ENCODE measurements around the gene DUS3L. TPM values are rescaled to one million over a fixed set of nuclear protein-coding genes. Genes with fewer than 3 reads are reported as not detected.

Gene DUS3L
- total and polyA plus RNA-seq, 10 donors: 22.7 to 63.9 (median 38.8) TPM

DNA sequence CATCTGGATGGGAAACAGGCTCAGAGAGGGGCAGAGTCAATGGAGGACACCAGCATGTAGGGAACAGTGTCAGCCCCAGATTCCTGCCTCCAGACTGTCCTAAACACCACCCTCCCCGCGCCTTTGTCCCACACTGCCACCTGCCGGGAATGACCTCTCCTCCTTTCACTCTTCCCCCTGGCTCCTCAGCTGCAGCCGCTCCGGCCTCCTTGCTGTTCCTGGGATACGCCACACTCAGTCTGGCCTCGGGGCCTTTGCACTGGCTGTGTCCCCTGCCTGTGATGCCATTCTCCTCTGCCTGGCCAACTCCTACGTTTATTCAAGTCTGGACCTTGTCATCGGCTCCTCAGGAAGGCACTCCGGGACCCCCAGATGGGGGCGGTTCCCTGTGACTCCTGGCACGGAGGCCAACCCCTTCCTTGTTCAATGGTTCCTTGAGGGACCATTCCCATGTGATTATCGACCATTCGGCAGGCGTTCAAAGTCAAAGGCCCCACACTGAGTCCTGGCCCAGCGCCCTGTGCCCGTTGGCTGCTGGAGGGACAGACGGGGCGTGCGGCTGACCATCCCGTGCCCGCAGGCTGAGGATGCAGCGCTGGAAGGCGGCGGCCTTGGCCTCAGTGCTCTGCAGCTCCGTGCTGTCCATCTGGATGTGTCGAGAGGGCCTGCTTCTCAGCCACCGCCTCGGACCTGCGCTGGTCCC lies 32.8 kb upstream of the DUS3L start:
- H3K4me1 ChIP-seq: peaks cover 4 to 22% (median 19%) of the 10 kb centered on the region in 6 donors
- H3K36me3 ChIP-seq: no peaks in the 10 kb centered on the region
- H3K27ac ChIP-seq: no peak overlapping the region
- DNase-seq: no peak
- no peak for TF ChIP-seq POLR2AphosphoS5 (IDR thresholded peaks at IDR 0.05)
- TF ChIP-seq, protein P1, sequence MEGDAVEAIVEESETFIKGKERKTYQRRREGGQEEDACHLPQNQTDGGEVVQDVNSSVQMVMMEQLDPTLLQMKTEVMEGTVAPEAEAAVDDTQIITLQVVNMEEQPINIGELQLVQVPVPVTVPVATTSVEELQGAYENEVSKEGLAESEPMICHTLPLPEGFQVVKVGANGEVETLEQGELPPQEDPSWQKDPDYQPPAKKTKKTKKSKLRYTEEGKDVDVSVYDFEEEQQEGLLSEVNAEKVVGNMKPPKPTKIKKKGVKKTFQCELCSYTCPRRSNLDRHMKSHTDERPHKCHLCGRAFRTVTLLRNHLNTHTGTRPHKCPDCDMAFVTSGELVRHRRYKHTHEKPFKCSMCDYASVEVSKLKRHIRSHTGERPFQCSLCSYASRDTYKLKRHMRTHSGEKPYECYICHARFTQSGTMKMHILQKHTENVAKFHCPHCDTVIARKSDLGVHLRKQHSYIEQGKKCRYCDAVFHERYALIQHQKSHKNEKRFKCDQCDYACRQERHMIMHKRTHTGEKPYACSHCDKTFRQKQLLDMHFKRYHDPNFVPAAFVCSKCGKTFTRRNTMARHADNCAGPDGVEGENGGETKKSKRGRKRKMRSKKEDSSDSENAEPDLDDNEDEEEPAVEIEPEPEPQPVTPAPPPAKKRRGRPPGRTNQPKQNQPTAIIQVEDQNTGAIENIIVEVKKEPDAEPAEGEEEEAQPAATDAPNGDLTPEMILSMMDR (IDR thresholded peaks at IDR 0.05 in 8 of 11, conservative IDR thresholded peaks at IDR 0.05 in 3 of 11): no peak
- TF ChIP-seq POLR2A (IDR thresholded peaks at IDR 0.05): no peak
- H3K4me3 ChIP-seq: no peak overlapping the region
- intact Hi-C loops (cut with DNase I; ENCODE audit: low total_unique reads): no loop called here
- peaks cover 0 to 30% (median 9%) of the 10 kb centered on the region in 7 donors for H3K27me3 ChIP-seq (replicated peaks in 1 of 7)
- H3K9me3 ChIP-seq: peaks cover 0 to 4% (median 0%) of the 10 kb centered on the region in 8 donors
- WGBS, 5 donors: 87 to 90% (median 89%) methylated on average over 22 to 30 of the region's 30 CpGs

DNA sequence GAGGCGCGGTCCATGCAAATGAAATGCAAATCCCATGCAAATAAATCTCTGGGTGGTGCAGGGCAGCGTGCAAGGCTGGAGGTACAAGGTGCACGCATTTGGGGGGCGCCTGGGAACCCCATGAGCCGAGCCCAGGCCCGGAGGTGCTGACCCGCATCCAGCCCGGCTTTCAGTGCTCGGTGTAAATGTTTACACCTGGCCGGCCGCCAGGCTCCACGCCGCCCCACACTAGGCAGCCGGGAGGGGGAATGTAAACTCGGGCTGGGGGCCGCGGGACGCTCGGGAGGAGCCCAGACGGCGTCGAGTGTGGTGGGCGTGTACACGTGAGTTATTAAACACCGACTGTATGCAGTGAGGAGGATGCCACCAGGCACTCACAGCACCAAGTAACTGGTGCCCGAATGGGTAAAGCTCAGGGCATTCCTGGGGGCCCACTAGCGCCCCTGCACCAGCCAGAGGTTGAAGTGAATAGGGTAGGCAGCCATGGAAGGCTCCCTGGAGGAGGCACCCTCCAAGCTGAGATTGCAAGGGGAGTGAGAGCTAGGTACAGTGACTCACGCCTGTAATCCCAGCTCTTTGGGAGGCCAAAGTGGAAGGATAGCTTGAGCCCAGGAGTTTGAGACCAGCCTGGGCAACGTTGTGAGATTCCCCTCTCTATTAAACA lies 31.4 kb upstream of the DUS3L start:
- Histone ChIP-seq H3K27me3 (replicated peaks in 1 of 7) (peaks cover 0 to 21% (median 0%) of the 10 kb centered on the region in 7 donors), H3K4me3 (no peak overlapping the region), H3K4me1 (peaks cover 0 to 12% (median 10%) of the 10 kb centered on the region in 6 donors), H3K9me3 (peaks cover 0 to 4% (median 0%) of the 10 kb centered on the region in 8 donors), H3K27ac (no peak overlapping the region), H3K36me3 (no peaks in the 10 kb centered on the region)
- WGBS, 5 donors: 57 to 77% (median 70%) methylated on average over 29 to 30 of the region's 30 CpGs
- TF ChIP-seq, protein P1 (IDR thresholded peaks at IDR 0.05 in 8 of 11, conservative IDR thresholded peaks at IDR 0.05 in 3 of 11): no peak
- TF ChIP-seq POLR2AphosphoS5 (IDR thresholded peaks at IDR 0.05) (no peak), POLR2A (IDR thresholded peaks at IDR 0.05) (no peak)
- no peak for DNase-seq
- intact Hi-C loops (cut with DNase I; ENCODE audit: low total_unique reads): no loop called here

DNA sequence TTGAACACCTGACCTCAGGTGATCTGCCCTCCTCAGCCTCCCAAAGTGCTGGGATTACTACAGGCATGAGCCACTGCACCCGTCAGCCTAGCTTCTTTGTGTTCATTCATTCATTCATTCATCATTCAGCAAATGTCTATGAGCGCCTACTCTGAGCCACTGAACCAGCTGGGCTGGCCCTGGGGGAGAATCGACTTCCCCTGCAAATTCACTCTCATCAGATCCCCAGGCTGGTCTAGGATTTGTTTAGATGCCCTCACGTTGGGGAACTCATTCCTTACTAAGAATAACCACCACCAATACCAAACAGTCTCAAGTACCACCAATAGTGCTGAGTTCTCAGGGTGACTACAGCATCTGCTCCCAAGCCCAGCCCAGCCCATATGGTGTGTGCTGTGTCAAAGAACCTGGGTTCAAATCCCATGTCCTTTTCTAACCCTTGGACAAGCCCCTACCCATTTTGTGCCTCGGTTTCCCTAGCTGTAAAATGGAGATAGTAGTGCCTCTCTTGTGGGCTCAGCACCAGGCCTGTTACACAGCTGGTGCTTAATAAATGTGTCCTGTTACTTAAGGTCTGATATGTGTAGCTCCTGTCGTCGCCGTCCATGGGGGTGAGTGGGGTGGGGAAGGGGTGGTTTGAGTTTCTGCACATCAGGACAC lies 30.7 kb upstream of the DUS3L start:
- peaks cover 0 to 21% (median 0%) of the 10 kb centered on the region in 7 donors for H3K27me3 ChIP-seq (replicated peaks in 1 of 7)
- H3K36me3 ChIP-seq: no peaks in the 10 kb centered on the region
- no peak overlapping the region for H3K4me3 ChIP-seq
- TF ChIP-seq POLR2AphosphoS5 (IDR thresholded peaks at IDR 0.05) (no peak), POLR2A (IDR thresholded peaks at IDR 0.05) (no peak)
- TF ChIP-seq, protein P1 (IDR thresholded peaks at IDR 0.05 in 8 of 11, conservative IDR thresholded peaks at IDR 0.05 in 3 of 11): no peak
- DNase-seq: no peak
- peaks cover 0 to 4% (median 0%) of the 10 kb centered on the region in 8 donors for H3K9me3 ChIP-seq
- WGBS, 5 donors: 57 to 69% (median 67%) methylated on average over 8 of the region's 8 CpGs
- H3K27ac ChIP-seq: no peak overlapping the region
- intact Hi-C loops (cut with DNase I; ENCODE audit: low total_unique reads): no loop called here
- peaks cover 0 to 5% (median 3%) of the 10 kb centered on the region in 6 donors for H3K4me1 ChIP-seq

Measured in spleen (tissue), 11 donors.